OCI-LY3 (cell line): ENCODE results near the gene NCAPG2.

Experiments used
- CTCF ChIP-seq: fragments of 200-600, 300-600 bp; sonication (generic); IDR thresholded peaks from 2 replicates; pipeline ENCODE4 v1.5.1; 2014; ENCODE audit warnings: antibody characterized with exemption, low read length, low read depth
- EZH2phosphoT487 ChIP-seq: fragments of 200-600 bp; shearing (Covaris generic); IDR thresholded peaks from 2 replicates; pipeline ENCODE4 v1.6.1; 2018; ENCODE audit warnings: antibody characterized with exemption, mixed run types, low read depth

- TF ChIP-seq CTCF, result no peak
- TF ChIP-seq EZH2phosphoT487, result no peak
Observed at GRCh38 chr7:158631574-158632195, 72.9 kb downstream of the NCAPG2 start.
